ENCODE results near the gene E2F6.
A peak's percentile ranks its signal among the peaks of the same experiment; 100 is the strongest.
"Not testable (repeated sequence)": the region's sequence is repeated elsewhere in the genome, so short reads cannot be mapped to it uniquely, and the experiment has no call there.

E2F6 gene

DNA sequence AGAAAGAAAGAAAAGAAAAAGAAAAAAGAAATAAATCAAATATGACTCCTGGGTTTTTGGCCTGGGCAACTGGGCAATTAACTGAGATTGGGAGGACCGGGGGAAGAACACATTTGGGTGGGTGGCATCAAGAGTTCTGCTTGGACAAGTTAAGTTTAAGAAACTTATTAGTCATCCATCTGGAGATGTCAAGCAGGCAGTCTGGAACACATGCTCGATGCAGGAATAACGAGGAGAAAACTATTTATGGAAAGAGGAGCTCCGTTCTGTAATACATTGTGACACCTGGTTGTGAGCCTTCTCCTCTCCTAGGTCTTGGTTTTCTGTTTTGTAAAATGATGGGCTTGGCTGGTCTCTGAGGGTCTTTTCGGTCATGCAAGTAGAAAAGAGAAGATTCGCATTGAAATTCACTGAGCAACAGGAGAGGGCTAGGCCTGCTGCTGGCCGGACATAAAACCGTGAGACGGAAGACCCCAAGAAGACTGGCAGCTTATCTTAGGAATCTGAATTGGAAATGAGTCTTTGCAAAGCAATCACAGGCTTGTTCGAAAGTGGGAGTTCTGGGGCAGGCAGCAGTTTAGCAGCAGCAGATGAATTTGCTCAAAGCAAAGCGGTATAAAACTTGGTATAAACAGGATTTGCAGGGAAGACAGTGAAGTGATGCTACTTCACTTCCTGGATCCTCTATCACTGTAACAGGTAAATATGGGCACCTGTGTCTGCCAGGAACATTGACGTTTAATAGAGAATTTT is 51.4 kb downstream of the E2F6 start:
- peak in 16 of 56 donors; percentile 9 to 75 (median 40) for DNase-seq

DNA sequence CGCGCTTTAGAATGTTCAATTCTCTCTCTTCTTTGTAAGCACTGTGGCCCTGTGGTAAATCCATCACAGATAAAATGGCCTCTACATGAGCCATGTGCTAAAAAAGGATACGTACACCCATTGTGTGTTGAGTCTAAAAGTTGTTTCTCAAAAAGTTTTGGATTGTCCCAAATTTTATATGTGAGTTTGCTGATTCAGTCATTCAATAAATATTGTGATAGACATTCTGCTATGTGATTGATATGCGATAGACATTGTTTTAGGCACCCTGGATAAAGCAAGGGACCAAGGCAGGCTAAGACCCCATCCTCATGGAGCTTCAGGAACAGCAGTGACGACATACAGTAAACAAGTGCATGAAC is 53.5 kb downstream of the E2F6 start:
- no peak for DNase-seq

DNA sequence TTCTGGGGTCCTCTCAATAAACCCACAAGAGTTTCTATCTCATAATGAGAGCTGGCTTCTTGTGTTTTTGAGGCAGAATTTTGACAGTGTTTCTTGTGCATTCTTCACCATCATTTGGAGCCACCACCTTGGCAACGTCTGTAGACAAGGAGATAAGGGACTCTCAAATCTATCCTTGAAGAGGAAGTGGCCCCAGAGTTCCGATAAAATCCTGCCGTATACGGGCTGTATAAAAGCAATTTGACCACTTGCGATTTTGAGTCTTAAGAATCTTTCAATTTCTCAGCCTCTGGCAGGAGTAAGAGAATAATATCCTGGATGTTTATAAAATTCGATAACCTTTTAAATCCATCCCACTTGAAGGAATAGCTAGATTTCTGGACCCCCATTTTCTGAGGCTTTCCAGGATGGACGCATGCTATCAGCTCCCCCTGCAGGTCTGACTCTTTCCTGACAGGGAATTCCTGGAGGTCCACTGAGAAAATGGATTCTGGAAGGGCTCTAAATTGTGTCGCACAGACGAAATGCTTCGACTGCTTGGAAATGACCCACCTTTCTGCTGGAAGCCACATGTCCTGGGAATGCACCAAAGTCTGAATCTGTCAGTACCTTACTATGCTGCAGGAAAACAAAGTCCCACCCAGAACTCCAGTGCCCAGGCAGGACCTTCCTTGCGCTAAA is 54.1 kb downstream of the E2F6 start:
- DNase-seq, result peak in 21 of 56 donors; percentile 7 to 67 (median 23)

DNA sequence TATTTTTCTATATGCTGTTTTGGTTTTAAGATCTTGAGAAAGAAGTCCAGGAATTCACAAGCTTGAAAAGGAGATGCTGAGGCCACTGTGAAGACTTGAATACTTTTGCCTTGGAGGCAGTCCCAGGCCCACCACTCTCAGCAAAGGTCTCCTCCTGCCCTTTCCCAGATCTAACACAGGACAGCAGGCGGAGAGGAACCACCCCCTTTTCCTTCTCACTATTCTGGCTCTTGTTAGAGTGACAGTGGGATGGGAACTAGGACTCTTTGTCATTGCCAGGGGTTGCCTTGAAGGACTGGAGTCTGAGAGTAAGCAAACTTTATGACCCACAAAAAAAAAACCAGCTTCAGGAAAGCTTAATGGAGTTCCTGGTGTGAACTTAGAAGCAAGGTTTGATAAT is 54.7 kb downstream of the E2F6 start:
- DNase-seq, result no peak

DNA sequence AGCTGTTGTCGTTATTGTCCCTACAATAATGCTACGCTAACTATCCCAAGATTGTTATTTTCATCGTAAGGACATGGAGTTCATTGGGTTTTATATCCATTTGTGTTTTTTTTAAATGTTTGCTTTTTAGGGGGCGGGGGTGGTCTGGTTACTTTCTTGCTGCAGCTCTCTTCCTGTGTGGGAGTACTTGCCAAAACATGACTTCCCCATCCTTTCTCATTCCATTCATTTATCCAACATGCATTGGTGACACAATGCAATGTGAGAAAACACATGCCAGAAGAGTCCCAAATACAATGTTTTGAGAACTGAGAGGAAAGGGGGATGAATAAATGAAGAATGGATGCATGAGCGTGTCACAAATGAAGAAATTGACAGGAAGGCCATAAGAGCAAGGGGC is 55.9 kb downstream of the E2F6 start:
- DNase-seq, result no peak

DNA sequence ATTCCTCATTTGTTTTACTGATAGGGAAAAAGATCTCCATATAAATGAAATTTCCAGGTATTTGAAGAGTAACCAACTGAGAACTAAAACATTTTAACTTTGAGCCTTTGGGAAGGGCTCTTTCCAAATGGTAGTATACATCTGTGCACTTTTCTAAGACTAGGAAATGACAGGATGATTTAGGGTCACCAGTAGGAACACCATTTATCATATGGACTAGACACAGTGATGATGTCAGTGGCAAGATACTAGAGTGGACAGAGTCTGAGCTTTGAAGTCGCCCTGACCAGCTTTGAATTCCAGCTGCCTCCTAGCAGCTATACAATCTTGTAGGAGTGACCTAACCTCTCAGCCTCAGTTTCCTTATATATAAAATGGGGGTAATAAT is 56.4 kb downstream of the E2F6 start:
- DNase-seq, result no peak

DNA sequence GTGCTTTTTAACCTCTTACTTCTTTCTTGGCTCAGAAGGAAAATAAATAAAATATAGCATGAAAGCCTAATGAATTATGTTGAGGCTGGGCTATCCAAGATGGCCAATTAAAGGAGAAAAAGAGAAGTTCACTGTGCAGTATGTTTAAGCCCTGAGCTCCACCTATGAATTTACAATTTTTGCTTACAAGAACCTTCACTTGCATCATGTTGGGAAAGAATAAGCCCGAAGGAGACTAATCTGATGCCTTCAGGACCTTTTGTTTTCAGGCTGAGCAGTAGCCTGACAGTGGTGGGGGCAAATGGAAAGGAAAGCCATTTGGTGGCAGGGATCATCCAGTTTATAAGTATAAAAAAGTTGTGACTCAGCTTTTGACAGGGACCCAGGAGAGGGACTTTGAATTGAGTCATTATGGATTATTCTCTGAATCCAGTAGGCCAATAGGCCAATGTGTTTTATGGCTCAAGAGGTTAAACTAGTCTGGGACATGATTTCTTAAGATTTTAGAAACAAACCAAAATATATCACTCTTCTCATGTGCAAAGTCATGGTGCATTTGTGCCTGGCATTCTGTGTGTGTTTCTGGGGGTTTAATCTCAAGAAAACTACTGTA is 56.9 kb downstream of the E2F6 start:
- DNase-seq, result no peak

DNA sequence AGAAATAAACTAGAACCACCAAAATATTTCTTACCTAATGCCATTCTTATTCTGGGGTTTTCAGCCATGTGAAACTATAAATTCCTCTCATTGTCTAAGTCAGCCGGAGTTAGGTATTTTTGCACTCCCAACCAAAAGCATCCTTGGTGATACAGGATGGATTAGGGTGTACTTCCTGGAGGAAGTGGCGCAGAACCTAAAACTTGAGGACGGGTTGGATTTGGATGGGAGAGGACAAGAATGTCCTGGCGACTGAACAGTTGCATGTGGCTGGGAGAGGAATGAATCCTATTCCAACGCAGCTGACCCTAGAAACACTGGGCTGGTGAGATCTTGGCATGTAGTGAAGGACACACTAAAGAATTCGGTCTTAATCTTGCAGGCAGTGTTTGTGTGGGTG is 58.5 kb downstream of the E2F6 start:
- no peak for DNase-seq

DNA sequence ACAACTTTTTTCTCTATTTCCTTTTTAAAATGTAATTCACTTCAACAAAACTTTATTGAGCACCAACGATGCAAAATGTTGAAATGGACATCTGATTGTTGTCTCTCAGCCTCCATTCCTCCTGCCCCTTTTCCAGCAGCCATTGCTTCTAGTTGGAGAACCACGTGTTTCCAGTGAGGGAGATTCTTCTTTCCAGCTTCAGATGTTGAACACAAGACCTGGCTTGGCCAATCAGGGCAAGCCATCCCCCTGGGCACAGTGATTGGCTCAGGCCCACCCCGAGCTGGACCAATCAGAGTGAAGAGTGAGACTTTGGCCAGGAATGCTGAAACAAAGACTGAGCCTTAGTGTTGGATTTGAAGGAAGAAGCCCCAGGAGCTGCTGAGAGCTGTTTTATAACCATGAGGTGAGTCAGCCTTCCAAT is 59.0 kb downstream of the E2F6 start:
- peak in 11 of 56 donors; percentile 12 to 65 (median 31) for DNase-seq

DNA sequence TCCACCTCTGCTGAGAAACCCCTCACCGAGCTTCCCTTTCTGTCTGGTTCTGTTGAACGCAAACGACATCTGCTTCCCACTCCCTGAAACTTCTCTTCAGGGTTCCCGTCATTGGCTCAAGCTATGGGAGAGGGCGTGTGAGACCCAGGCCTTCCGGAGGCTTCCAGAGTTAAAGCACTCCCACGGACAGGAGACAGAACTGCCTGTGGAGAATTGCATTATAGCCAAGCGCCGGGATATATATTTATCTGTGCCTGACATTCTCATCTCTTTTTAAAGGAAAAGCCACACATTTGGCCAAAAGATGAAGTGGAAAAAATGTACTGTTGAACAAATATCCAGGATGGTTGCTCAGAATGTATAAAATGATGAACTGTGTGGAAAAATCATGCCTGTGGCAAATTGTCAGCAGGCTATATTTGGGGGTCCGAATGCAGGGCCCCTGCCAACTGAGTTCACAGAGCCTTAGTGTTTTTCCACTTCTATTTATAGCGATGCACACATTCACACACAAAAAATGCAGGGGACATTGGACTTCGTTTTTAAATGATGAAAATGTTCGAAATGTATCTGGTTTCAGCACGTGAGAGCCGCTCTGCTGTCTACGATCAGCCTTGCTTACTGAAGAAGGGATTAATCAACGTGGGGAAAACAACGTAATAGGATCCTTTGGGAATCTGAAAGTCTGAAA is 59.5 kb downstream of the E2F6 start:
- no peak for DNase-seq

DNA sequence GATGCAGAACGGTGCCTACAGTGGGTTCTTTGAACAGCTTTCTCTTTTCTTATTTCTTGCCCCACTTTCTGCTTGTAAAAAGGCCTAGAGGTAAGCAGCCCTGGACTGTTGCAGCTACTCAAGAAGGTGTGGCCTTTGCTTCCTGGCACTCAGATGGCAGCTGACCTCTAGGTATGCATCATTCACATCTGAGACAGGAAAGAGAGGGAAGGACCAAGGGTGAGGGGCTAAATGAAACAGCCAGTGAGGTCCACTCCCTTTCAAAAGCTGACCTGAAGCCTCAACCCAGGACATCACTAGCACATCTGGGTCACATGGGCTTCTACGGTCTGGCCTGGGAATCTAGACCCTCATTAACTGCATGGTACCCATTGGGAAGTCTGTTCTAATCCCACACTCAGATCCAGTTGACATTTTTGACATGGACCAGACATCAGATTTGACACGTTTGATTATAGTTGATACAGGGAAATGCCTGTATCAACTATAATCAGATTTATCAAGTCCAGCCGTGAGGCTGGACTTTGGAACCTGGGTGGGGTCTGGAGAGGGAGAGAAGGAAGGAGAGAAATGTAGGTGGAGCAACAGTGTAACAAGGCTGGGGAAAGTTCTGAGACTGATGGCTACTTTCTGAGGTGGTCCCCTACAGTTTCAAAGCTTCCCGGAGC is 60.2 kb downstream of the E2F6 start:
- no peak for DNase-seq

DNA sequence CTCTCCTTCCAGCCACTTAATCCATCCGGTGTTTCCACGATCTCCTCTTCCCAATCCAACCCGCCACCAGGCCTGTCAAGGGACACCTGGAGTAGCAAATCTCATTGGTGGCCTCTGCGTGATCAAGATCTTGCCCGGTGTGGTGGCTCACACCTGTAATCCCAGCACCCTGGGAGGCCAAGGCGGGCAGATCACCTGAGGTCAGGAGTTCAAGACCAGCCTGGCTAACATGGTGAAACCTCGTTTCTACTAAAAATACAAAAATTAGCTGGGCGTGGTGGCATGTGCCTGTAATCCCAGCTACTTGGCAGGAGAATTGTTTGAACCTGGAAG is 60.9 kb downstream of the E2F6 start:
- not testable (repeated sequence) for DNase-seq

DNA sequence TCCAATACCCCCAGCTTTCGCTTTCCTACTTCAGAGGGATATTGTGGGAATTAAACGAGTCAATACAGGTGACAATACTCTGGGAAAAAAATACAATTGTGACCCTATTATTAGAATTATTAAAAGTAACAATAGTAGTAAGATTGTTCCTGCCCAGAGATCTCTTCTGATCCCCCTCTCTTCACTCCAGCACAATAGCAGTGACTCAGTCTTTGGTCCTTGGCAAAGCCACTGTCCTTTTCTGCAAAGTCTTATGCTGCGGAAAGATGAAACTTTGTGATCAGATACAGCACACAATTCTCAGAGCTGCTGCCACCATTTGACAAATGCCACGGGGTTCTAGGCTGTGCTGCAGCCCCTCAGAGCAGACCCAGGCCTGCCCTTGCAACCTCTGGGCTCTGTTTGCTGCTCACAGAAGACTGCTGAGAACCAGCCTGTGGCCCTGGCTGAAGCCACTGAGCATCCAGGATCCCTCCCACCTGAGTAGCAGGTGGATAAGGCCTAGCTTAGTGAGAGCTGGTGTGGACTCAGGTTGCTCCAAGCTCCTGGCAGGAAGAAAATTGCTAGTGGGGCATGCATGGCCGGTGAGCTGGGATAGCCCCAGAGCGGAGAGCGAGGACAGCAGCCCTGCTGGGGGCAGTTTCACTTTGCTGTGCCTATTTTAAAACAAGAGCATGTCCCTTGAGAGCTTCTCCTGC is 61.4 kb downstream of the E2F6 start:
- DNase-seq, result no peak

DNA sequence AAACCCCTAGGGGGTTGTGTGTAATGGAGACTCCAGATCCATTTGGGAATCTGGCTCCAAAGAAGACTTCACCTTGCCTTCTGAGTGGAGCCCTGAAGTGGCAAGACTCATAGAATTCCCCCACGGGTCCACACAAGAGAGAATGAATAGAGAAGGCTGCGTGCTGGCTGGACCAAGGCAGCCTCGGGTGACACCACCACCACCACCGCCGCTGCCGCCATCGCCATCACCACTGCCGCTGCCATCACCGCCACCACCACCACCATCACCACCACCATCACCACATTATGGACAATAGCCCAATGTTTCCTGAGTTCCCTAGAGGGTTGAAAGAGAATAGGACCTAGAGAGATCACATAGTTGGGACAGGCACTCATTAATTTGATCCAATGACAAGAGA is 63.5 kb downstream of the E2F6 start:
- no peak for DNase-seq

DNA sequence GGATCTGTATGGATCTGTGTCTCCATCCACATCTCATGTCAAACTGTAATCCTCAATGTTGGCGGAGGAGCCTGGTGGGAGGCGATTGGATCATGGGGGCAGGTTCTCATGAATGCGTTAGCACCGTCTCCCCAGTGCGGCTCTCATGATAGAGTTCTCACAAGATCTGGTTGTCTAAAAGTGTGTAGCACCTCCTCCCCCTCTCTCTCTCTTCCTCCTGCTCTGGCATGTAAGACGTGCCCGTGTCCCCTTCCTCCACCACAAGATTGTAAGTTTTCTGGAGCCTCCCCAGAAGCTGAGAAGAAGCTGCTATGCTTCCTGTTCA is 66.6 kb downstream of the E2F6 start:
- peak in 9 of 56 donors; percentile 4 to 52 (median 26) for DNase-seq

DNA sequence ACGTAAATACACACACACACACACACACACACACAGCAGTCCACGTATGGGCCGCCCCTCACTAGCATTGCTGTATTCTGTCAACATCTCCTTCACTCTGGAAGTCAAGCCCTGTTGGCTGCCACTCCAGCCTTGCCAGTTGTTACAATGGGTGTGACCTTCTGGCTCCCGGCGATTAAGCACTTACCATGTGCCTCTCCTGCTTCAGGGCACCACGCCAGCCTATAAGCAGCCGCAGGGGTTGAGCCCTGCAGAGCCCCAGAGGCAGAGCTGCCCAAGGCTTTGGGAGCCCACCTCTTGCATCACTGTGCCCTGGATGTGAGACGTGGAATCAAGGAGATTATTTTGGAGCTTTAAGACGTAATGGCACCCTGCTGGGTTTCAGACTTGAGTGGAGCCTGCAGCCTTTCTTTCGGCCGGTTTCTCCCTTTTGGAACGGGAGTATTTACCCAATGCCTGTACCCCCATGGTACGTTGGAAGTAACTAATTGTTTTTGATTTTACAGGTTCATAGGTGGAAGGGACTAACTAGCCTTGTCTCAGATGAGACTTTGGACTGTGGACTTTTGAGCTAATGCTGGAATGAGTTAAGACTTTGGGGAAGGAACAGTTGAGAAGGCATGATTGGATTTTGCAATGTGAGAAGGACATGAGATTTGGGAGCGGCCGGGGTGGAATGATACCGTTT is 67.1 kb downstream of the E2F6 start:
- no peak for DNase-seq

DNA sequence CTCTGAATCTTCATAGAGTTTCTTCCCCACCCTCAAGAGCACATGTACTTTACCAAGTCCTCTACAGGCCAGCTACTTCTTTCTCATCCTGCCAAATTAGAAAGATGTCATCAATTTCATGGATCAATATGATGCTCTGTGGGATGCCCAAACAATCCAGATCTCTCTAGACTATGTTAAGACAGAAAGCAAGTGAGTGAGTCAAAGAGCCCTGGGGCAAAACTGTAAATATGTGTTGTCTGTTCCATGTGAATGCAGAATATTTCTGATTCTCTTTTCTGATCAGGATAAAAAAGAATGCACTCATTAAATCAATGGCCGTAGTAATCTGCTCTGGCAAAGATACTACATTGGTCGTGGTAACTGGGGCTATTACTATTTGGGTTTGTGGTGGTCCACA is 68.4 kb downstream of the E2F6 start:
- DNase-seq, result no peak

DNA sequence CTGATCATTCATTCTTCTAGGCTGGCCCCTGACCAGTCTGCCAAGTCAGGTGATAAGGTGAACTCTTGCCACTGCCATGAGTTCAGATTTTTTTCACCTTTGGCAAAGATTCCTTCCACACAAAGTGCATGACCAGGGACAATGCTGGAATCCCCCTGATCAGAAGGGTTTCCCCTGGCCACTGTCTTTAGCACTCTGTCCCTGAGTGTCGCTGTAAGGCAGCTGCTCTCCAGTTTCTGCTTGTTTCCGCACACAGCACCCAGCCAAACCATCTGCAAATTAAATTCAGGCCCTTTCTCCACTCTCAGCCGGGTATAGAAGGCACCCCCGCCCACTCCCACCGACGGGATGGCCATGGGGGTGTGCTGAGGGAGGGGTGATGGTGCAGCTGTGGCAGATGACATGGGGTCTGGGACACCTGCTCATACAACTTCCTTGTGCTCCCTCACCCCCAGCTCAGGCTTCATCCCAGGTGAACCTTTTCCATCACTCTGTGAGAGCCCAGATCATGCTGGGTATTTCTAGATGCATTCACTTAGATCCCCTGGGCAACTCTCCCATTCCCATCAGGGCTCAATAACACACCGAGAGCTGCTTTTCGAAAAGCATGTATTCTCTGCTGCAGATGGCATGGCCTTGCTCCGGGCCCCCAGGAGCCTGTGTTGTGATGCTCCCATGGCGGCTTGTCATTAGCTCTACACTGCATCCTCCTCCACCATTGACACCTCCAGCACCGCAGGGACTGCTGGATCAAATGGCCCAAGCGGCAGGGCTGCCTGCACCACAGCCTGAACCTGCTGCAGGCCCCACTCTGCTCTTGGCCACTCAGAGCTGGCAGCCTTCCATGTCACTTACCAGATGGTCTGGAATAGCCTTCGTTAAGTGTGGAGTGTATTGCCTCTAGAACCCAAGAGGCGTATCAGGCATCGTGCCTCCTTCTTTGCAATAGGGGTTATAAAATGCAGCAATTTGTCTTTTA is 69.2 kb downstream of the E2F6 start:
- no peak for DNase-seq

DNA sequence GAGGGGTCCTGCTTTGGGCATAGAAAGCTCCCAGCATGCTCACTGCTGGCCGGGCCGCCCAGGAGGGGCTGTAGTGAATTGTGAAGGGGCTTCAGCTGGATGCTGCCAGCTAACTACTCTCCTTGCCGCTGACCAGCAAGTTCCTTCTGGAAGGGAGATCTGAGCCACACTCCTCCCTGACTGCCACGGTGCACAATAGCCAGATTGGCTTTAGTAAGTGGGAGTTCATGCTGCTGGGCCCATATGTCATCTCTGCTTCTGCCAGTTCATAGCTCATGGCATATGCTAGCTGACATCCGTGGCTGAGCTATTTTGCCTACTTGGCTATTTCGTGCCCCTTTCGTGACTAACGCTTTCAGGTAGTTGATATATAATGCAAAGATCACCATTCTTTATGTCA is 69.9 kb downstream of the E2F6 start:
- DNase-seq, result no peak
